ENCODE results near the gene CAB39L. TPM values are rescaled to one million over a fixed set of nuclear protein-coding genes. Genes with fewer than 3 reads are reported as not detected.

CAB39L gene
- total RNA-seq, 1 experiment from 2014 or later = 3.6 TPM

DNA sequence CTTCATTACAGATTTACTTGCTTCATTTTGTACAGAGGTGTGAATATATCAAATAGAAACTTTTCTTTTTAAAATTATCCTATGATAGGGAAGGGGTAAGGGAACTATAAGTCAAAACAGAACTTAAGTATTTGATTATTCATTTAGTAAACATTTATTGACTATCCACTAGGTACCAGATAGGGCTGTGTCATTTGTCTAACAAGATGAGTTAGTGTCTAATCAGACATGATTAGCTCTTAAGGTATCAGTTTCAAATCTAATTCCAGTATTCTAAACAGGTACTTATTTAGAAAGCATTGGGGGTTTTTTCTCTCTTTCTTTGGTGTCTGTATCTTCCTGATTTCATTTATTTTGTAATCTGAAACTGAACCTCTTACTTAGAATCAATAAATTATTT is 164.0 kb downstream of the CAB39L start:
- no peak for DNase-seq (ENCODE audit: low spot score)
- H3K36me3 ChIP-seq (ENCODE audit: insufficient read depth, low read length, poor library complexity, severe bottlenecking) = no peaks in the 10 kb centered on the region
- H3K4me3 ChIP-seq (ENCODE audit: low read depth, low read length, poor library complexity, severe bottlenecking) = no peak overlapping the region
- no peaks in the 10 kb centered on the region for H3K27me3 ChIP-seq (replicated peaks; ENCODE audit: insufficient read depth, low read depth, low read length, poor library complexity)
- ChIA-PET CTCF (interaction anchor here (1.2 kb wide), 1 partner anchor 327 kb away, joined by 4 read pairs; no protein-coding TSS in a partner anchor), POLR2A (ENCODE audit: low non-redundant PET) (no interaction called here)
- BruUV-seq (replicated peaks) = no TSS peak
- H3K4me1 ChIP-seq (ENCODE audit: insufficient read depth, low read length, poor library complexity, severe bottlenecking) = no peaks in the 10 kb centered on the region
- TF ChIP-seq, protein P1, sequence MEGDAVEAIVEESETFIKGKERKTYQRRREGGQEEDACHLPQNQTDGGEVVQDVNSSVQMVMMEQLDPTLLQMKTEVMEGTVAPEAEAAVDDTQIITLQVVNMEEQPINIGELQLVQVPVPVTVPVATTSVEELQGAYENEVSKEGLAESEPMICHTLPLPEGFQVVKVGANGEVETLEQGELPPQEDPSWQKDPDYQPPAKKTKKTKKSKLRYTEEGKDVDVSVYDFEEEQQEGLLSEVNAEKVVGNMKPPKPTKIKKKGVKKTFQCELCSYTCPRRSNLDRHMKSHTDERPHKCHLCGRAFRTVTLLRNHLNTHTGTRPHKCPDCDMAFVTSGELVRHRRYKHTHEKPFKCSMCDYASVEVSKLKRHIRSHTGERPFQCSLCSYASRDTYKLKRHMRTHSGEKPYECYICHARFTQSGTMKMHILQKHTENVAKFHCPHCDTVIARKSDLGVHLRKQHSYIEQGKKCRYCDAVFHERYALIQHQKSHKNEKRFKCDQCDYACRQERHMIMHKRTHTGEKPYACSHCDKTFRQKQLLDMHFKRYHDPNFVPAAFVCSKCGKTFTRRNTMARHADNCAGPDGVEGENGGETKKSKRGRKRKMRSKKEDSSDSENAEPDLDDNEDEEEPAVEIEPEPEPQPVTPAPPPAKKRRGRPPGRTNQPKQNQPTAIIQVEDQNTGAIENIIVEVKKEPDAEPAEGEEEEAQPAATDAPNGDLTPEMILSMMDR (conservative IDR thresholded peaks at IDR 0.05; ENCODE audit: low read depth, low read length) = no peak
- TF ChIP-seq EZH2 (IDR thresholded peaks at IDR 0.05; ENCODE audit: borderline replicate concordance, low read depth, low read length, poor library complexity, severe bottlenecking) = no peak
- no peaks in the 10 kb centered on the region for H3K9me3 ChIP-seq (ENCODE audit: low read depth, low read length, poor library complexity, severe bottlenecking)
- intact Hi-C loops (cut with micrococcal nuclease; ENCODE audit: unreplicated experiment) = loop anchor here (5.0 to 10.0 kb wide), 2 partner anchors 183 to 495 kb away; no protein-coding TSS in a partner anchor
- no peak overlapping the region for H3K27ac ChIP-seq (ENCODE audit: low read depth, low read length, poor library complexity, severe bottlenecking)

DNA sequence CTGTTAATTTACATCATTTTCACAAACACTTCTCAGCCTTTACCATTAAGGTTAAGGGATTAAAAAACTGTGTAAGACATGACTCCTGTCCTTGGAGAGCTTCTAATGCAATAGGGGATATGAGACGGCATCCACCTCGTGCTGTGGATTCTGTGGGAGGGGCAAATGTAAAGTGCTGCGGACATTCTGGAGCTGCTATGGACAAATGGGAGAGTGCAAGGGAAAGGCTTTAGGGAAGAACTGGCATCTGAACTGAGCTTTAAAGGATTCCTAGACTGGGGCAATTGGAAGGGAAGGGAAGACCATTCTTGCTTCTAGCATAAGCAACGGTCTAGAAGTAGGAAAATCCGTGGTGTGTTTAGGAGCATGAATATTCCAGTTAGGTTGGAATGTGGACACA is 164.8 kb downstream of the CAB39L start:
- ChIA-PET POLR2A (ENCODE audit: low non-redundant PET) (no interaction called here), CTCF (no interaction called here)
- DNase-seq (ENCODE audit: low spot score) = no peak
- TF ChIP-seq, protein P1 (conservative IDR thresholded peaks at IDR 0.05; ENCODE audit: low read depth, low read length) = no peak
- TF ChIP-seq EZH2 (IDR thresholded peaks at IDR 0.05; ENCODE audit: borderline replicate concordance, low read depth, low read length, poor library complexity, severe bottlenecking) = no peak
- intact Hi-C loops (cut with micrococcal nuclease; ENCODE audit: unreplicated experiment) = loop anchor here (10.0 kb wide), 1 partner anchor 494 kb away; no protein-coding TSS in a partner anchor
- BruUV-seq (replicated peaks) = no TSS peak
- Histone ChIP-seq H3K27ac (ENCODE audit: low read depth, low read length, poor library complexity, severe bottlenecking) (no peak overlapping the region), H3K36me3 (ENCODE audit: insufficient read depth, low read length, poor library complexity, severe bottlenecking) (no peaks in the 10 kb centered on the region), H3K4me1 (ENCODE audit: insufficient read depth, low read length, poor library complexity, severe bottlenecking) (no peaks in the 10 kb centered on the region), H3K4me3 (ENCODE audit: low read depth, low read length, poor library complexity, severe bottlenecking) (no peak overlapping the region), H3K9me3 (ENCODE audit: low read depth, low read length, poor library complexity, severe bottlenecking) (no peaks in the 10 kb centered on the region), H3K27me3 (replicated peaks; ENCODE audit: insufficient read depth, low read depth, low read length, poor library complexity) (no peaks in the 10 kb centered on the region)

DNA sequence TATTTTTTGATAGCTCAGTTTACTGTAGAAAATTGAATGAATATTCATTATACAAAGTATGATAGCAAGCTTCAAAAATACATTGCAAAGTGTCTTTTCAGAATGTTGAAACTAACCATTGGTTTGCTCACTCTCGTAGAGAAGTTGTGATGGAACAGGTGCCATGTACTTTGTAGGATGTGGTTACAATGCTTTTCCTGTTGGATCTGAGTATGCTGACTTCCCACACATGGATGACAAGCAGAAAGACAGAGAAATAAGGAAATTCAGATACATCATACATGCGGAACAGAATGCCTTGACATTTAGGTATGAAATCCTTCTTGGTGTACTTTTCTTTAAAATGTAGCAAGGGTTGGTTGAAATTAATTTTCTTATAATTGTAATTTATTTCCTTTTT is 165.7 kb downstream of the CAB39L start:
- intact Hi-C loops (cut with micrococcal nuclease; ENCODE audit: unreplicated experiment) = loop anchor here (10.0 kb wide), 1 partner anchor 493 kb away; no protein-coding TSS in a partner anchor
- no peak for DNase-seq (ENCODE audit: low spot score)
- Histone ChIP-seq H3K9me3 (ENCODE audit: low read depth, low read length, poor library complexity, severe bottlenecking) (no peaks in the 10 kb centered on the region), H3K27me3 (replicated peaks; ENCODE audit: insufficient read depth, low read depth, low read length, poor library complexity) (no peaks in the 10 kb centered on the region), H3K4me1 (ENCODE audit: insufficient read depth, low read length, poor library complexity, severe bottlenecking) (no peaks in the 10 kb centered on the region), H3K27ac (ENCODE audit: low read depth, low read length, poor library complexity, severe bottlenecking) (no peak overlapping the region), H3K4me3 (ENCODE audit: low read depth, low read length, poor library complexity, severe bottlenecking) (no peak overlapping the region), H3K36me3 (ENCODE audit: insufficient read depth, low read length, poor library complexity, severe bottlenecking) (no peaks in the 10 kb centered on the region)
- ChIA-PET POLR2A (ENCODE audit: low non-redundant PET) (no interaction called here), CTCF (no interaction called here)
- no peak for TF ChIP-seq EZH2 (IDR thresholded peaks at IDR 0.05; ENCODE audit: borderline replicate concordance, low read depth, low read length, poor library complexity, severe bottlenecking)
- TF ChIP-seq, protein P1 (conservative IDR thresholded peaks at IDR 0.05; ENCODE audit: low read depth, low read length) = no peak
- BruUV-seq (replicated peaks) = no TSS peak
